Fibroblast of gingiva (primary cell): ENCODE results near the gene VAPA.

Experiments
- DNase-seq: peaks from one replicate; pipeline ENCODE4 v3.0.0-alpha.2; 2011; ENCODE audit warnings: low read depth

The VAPA gene

DNA sequence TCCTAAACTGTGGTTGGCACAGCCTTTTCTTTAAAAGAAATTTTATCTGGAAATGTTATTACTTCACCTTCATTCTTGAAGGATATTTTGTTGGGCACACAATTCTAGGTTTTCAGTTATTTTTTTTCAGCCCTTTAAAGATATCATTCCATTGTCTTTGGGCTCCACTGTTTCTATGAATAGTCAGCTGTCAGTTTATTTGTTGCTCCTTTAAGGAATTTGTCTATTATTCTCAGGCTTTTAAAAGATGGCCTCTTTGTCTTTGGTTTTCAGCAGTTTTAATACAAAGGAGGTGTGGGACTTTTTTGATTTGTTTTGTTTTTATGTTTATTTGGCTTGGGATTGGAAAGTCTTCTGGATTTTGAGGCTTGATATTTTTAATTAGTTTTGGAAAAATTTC, 61.8 kb downstream of the VAPA start:
- DNase-seq = no peak

DNA sequence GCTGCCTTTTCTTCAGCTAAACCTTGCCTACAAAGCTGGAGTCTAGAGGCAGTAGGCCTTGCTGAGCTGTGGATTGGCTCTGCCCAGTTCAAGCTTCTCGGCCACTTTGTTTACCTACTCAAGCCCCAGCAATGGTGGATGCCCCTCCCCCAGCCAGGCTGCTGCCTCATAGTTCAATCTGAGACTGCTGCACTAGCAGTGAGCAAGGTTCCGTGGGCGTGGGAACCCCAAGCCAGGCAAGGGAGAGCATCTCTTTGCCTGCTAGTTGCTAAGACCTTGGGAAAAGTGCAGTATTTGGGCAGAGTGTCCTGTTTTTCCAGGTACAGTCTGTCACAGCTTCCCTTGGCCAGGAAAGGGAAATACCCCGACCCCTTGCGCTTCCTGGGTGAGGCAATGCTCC, 68.9 kb downstream of the VAPA start:
- no peak for DNase-seq

DNA sequence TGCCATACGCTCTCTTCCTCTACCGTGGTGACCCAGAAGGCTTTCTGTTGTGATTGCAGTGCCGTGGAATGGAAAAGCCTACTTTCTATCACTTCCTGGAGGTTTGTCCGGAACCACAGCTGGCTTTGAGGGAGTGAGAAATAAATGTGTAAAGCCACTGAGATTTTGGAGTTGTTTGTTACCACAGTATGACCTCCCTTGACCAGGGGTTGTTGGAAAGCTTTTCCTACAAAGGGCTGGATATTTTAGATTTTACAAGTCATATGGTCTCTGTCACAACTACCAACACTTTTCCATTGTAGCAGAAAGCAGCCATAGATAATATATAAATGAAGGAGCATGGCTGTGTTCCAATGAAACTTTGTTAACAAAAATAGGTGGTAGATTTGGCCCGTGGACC, 70.3 kb downstream of the VAPA start:
- no peak for DNase-seq

DNA sequence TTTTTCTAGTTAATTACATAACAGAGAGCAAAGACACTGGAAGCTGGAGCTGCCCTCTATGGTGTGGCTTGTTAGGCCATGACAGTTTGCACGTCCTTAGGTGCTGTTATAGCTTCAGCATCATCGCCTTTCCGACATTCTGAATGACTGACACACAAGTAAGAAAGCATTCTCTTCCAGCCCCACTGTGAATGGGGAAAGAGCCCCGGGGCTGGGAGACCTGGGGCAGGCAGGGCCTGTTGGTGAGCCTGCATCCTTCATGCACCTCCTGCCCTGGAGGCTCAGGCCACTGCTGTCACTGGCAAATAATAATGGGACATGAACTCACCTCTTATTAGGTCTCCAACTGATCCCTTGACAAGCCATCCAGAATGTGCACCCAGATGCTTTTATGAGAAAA, 71.8 kb downstream of the VAPA start:
- DNase-seq = no peak

DNA sequence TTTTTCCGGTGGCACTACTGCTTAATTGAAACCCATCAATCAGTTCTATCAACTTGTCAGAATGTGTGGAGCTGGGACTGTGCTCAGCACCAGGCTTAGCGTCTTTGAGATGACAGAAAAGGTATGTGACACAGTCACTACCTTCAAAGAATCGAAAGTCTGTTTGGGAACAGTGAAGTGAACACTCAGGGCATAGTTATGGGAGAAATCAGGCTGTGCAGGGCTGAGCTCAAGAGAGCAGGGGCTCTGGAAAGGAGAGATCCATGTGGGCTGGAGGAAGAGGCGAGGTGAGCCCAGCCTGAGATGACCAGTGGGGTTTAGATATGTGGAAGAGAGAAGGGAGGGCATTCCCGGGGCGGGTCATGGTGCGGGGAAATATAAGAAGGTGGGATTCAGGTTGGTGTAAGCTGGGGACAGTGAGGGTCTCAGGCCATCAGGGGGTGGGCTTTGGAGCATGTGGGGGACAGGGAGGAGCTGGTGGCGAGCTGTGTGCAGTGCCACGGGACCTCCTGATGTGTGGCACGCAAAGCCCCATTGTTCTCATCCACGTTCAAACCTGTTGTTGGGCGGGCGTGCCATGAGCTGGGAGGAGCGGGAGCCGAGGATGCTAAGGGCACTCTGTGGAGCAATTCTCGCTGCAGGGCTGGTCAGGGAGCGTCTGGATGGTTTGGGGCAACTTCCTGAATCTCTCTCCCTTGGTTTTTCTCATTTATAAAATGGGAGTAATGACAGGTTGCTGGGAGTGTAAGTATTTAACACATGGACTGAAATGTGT, 72.5 kb downstream of the VAPA start:
- no peak for DNase-seq

DNA sequence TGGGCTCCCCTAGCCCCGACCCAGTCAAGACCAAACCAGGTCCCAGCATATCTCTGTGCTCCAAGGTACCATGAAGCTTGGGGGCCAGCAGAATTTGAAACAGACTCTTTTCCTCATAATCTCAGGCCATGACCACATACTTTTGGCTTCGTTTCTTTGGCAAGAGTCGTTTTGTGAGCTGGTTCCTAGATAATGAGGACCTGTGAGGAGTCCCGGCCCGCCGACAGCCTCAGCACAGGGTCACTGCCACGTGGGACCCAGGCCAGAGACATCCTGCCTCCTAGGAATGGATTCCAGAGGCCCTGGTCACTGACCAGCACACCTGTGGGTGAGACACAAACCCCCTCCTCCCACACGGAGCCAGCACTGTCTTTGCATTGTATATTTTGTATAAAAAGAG, 73.5 kb downstream of the VAPA start:
- no peak for DNase-seq

DNA sequence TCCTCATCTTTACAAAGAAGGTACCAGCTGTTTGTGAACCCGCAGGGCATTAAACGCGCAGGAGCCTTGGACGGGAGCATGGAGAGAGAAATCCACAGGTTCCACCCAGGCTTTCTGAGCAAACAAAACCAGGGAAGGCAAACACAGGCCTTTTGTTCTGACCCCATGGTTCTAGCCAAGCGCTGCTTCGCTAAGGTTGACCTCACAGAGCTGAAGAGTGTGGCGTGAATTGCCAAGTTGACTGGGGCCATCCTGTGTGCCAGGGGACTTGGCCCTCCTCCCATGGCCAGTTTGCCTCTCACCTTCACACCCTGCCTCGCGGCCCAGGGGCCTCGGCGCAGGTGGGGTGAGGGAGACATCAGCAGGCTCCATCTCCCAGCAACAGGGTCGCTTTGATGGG, 74.1 kb downstream of the VAPA start:
- no peak for DNase-seq

DNA sequence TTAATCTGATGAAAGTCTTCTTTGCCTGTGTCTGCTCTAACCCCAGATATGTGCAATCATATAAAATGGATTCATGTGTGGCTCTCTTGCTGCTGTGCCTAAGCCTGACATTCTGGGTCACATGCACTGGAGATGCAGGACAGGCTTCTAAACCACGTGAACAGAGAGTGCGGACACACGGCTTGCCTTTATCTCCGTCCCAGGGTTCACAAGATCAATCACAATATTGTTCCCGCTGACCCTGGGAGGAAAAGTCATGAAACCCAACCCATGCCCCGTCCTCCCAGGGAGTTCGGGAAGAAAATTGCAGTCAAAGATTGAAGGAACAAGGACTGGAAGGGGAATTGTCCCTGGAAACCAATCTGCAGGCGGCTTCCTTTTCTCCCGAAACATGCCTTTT, 74.8 kb downstream of the VAPA start:
- no peak for DNase-seq

DNA sequence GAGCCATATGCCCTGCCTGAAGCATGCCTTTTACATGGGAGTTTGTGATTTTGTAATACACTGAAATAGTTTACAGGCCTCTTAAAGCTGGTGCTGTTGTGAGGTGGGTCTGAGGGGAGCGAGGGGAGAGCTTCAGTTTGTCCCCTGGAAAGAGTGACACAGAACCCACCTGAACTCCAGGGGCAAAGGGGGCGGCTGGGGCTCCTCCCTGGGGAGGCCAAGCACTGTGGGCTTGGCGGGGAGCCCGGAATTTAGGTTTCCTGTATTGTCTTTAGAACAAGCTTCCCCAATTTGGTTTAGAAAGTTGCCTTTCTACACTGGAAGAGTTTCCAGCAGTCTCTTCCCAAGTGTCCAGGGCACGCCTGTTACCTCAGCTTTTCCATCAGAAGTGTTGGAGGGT, 75.7 kb downstream of the VAPA start:
- no peak for DNase-seq

DNA sequence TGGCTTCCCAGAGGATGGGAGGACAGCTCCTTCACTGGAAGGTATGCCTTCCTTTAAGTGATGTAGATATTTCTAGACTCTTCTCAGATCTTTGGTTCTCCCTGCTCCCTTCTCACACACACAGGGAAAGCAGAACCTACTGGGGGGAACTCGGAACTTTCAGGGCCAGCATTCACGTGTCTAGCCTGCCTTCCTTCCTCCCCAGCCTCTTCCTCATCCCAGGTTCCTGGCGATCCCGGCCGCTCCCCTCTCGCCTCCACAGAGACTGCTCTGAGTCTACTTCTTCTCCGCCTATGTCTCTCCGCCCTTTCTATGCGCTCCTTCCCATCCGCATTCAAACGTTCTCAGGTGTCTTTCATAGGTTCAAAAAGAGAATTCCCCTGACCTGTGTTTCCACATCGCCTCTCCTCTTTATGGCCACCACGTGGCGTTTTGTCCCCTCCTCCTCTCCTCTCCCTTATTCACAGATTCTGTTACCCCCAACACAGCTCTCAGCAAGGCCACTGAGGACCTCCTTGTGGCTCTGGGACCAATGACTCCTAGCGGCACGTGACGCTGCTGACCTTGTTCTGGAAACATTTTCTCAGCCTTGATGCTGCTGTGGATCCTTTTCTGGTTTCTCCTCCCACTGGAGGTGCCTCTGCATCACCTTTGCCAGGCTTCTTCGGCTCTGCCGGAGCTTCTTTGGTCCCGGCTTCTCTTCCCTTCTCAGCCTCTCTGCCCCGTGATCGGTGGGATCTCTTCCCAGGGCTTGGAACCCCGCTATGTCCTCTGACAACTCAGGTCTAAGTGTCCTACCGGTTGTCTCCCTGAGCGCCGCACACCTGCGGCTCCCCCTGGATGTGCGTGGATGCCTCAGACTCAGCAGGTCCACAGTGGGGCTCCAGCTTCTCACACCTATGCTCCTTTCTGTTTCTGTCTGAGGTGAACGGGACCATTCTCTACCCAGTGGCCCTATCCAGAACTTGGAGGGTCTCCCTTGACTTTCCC, 77.5 kb downstream of the VAPA start:
- no peak for DNase-seq

DNA sequence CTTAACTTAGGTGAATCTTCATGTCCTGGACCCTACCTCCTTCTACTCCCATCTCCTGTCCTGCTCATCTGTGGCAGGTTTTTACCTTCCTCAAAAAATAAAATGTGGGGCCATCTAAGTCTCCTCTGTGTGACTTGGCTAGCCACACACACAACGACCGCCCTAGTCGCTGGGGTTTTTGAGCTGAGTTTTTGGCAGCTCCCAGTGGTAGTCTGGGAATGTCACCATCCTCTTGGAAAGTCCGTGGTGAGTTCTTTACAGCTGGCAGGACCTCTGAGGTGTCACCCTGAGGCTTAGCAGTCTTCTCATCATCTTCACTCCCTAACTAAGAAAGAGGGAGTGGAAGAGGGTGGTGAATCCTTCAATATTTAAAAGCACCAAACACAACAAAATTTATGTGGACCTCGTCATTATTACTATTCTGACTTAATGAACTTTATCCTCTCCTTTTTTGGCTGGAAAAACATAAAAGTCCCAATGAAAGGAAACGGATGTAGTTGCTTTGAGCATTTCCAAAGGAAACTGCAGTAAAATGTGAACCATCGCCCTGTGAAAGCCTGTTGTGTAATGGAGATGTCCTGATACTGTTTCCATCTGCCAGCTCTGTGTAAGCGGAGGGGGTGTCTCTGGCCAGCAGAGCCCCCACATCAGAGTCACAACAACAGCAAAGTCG, 78.6 kb downstream of the VAPA start:
- DNase-seq = peak; percentile 18

DNA sequence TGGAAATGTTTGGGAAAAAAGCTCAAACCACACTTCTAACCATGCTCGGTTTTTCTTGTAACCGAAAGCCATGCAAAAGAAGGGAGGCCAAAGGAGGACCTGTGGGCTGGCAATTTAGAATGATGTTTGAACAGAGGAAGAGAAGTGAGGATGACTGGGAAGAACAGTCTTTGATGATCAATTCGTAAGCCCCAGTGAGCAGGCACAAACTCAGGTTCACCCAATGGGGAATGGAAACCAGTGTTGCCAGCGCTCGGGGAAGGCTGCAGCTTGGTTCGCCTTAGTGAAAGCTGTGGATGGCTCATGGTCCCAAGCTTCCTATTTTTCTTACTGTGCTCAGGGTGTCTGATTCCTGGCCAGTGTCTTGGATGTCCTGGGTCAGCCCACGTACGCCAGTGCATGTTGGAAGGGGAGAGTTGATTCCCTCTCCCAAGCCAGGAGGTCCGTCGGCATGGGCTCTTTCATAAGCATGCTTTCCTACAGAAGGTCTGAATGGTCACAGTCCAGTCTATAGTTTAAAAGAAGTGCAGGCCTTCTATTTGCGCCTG, 79.2 kb downstream of the VAPA start:
- no peak for DNase-seq

DNA sequence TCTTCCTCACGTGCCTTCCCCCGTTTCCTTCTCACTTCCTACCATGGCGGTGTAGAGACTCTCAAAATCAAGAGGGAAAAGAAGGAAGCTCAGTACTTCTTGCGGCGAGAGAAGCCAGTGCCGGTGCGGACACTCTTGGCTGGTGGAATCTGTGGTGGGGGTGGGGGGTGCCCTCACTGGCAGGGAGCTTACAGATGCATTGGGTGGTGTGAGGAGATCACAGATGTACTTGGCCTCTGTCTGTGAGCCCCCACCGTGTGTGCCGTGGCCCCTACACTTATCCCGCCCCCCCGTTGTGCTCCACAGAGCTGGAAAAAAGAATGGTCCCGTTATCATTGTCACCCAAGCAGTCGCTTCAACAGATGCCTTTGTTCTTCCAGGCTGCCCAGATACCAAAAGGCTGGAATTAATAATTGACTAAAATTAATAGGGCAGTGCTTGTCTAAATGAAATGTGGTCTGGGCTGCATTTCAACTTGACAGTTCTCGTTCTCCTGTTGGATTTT, 79.8 kb downstream of the VAPA start:
- DNase-seq = no peak

DNA sequence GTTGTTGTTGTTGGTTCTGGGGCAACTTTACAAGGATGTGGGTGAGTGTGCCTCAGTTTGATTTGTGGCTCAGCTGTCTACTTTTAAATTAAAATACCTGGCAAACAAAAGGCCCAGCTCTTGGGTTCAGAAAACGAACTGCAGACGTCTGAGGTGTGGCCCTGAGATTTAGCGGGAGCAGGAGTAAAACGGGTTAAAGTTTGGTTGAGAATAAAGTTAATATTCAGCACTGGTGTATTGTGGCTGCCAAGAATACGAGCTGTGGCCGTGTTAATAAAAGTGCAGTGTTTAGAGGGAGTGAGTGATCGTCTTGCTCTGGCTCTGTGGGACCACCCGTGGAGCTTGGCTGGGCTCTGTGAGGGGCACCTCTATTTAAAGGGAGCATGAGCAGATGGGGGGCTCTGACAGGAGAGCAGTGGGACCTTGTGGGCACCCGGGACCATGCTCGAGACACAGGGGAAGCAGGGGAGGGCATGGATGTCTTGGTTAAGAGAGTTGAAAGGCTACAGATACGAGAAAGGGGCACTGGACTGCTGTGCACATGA, 80.3 kb downstream of the VAPA start:
- no peak for DNase-seq

DNA sequence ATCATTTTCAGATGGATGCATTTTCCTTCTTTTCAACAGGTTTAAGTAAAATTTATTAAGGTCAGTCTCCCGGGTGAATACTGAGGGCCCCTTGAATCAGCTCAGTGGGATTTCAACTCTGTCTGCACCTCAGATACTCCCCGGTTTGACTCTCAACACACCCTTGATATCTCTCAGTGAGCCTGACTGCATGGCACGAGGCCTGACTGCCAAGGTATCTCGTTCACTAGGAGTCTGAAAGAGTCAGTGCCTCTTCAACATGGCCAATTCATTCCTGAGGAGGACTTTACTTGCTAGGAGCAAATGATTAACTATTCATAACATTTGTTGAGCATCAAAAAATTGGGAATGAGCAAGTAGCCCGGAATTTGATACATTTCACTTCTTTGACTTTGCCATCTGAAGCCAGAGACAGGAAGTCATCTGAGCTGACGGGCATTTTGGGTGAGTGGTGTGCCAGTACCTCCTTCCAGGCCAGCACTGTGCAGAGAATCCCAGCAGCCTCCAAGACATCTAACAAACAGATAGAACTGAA, 81.0 kb downstream of the VAPA start:
- DNase-seq = no peak

DNA sequence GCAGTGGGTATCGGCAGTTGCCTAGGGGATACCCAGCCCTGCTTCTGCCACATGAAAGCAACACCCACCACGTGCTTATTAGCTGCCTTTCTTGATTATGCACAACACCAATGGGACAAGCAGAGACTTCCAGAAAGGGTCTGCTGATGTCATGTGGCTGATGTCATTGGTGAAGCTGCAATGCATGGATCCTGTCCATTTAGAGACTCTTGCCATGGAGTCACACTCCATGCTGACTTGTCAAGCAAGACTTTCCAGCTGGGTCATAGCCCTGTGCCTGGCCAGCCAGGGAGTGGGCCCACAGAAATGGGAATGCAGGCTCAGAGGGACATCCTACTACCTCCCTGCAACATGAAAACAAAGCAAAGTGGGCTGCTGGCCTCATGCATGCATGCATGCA, 81.8 kb downstream of the VAPA start:
- no peak for DNase-seq

DNA sequence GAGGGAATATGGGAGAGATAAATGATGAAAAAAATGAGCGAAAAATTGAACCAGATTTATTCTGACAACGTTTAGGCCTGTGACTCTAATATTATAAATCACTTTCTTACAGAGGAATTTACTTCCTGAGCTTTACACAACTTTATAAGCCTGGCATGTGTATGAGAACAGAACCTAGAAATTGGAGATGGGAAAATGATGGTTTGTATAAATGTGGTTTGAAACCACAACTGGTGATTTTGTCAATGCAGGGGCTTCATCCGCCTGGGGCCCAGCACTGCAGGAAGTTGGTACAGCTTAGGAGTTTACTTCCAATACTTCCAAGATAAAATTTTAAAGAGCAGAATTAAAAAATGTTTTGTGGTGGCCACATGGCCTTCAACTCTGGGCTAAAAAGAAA, 82.3 kb downstream of the VAPA start:
- DNase-seq = no peak

DNA sequence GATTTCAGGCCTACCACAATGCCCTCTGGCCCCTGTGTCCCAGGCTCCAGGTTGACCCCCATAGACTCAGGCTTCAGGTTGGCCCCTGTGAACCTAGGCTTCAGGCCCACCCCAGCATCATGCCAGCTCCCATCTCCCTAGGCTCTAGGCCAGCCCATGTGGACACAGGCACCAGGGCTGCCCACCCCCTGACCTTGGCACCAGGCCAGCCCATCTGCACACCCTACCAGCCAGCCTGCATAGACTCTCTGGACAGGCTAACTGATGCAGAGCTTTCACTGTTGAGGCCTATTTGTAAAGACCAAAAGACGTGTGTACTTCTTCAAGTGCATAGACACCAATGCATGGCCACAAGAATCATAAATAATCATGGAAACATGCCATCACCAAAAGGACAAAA, 83.9 kb downstream of the VAPA start:
- no peak for DNase-seq

DNA sequence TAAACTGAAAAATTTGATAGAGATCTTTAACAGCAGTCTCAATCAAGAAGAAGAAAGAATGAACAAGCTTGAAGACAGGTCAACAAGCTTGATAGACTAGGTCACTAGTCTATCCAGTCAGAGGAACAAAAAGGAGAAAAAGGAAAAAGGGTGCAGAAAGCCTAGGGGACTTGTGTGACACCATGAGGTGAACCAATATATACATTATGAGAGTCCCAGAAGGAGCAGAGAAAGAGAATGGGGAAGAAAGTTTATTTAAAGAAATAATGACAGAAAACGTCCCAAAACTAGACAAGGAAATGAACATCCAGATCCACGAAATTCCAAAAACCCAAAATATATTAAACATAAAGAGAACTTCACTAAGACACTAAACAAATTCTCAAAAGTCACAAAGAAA, 84.5 kb downstream of the VAPA start:
- DNase-seq = no peak

DNA sequence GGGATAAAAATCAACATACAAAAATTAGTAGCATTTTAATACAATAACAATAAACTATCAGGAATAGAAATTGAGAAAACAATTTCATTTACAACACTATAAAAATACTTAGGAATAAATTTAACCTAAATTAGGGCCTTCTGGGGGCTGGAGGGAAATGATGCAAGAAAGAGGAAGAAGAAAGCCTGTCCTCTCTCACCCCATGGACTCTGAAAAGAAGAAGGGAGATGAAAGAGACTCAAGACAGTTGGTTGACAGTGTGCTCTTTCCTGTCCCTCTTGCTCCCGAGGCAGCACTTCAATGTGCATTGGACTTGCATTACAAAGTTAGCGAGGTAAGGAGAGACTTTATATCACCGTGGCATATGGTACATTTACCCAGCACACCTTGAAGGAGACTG, 88.5 kb downstream of the VAPA start:
- DNase-seq = no peak

DNA sequence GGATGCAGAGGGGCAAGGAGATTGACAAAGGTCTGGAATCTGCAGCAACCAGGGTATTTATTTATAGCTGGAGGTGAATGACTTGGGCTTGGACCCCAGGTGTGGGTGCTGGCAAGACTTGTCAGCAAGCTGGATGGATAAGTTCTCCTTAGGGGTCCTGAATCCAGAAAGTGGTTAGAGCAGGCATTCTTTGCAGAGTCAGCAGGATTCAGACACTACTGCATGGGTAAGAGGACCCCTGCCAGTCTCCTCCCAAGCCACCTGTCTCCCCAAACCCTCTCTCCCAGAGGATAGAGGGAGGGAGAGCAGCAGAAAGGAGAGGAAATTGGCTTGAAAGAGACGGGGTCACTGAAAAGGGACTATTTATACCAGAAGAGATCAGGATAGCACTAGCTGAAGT, 89.5 kb downstream of the VAPA start:
- DNase-seq = no peak

DNA sequence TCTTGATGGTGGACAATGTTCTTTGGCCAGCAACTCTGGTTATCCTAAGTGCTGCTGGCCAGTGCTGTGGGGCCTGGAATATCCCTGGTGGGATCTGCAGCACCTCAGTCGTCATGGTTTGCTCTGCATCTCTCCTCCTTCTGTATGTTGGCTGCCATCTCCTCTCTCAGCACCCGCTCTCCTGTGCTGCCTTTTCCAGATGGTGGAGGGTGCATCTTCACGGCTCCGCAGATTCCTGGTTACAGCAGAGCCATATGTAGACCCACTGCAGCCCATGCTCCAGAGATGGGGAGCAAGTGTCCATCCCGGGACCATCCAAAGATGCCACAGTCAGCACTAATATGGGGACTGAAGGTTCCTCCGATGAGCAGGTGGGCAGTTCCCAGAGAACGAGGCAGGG, 90.0 kb downstream of the VAPA start:
- DNase-seq = no peak
